Measurements from ENCODE around the gene COX4I1.
"Not testable (repeated sequence)": the region's sequence is repeated elsewhere in the genome, so short reads cannot be mapped to it uniquely, and the experiment has no call there.

COX4I1 gene

DNA sequence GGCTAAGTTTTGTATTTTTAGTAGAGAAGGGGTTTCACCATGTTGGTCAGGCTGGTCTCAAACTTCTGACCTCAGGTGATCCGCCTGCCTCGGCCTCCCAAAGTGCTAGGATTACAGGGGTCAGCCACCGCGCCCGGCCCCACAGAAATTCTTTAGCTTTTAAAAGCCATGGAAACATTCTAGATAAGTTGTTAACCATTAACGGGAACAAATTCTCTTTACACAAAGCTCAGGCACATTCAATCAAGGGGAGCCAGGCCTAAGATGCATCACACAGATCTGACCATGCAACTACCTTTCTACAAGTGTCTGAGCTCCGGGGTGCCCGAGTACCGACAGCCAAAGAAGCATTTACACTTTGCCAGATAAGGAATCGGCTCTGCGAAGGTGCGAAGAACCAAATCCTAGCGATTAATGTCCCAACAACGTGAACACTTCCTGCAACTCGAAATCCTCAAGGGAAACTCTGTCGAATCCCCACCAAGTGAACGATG lies 1.2 kb upstream of the COX4I1 start:
- no peak for DNase-seq (ENCODE audit: low read depth in 2 of 3, low spot score in 1 of 3)

DNA sequence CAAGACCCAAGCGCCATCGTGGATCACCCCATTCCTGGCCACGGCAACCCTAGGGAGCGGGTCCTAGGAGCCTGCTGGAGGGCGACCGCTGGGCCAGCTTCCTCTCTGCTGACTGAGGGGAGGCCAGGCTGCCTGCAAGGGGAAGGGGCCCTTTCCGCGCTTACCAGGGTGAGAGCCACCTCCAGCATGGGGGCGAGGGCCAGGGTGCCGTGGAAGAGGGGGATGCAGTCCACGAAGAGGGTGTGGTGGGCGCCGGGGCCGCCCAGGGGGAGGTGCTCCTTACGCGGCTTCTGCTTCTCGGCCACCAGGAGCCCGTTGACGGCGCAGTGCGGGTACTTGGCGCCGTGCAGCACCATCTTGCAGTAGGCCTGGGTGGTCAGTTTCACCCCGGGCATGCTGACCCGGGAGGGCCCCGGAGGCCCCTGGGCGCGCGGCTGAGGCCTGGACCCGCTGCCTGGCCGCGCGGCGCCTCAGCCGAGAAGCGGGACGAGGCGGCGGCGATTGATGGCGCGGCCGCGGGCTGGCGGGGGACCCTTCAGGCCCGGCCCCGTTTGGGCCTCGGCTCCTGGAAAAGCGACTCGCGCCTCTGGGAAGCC lies 496 bp upstream of the COX4I1 start:
- DNase-seq (ENCODE audit: low read depth in 2 of 3, low spot score in 1 of 3): peak in 2 of 3 donors; percentile 11 to 15

DNA sequence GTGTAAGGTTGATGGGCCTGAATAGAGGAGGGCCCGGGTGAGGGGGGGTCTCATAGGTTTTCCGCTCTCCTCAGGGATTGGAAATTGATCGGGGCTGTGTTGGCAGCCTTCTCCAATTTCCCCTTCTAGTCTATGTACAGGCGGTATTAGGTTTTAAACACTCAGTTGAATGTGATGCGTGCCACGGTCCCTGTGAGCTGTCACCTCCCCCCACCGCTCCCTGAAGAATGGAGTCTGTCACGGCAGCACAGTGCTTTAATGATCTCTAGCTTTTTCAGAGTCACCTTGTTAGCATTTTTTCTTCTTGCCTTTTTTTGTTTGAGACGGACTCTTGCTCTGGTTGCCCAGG lies 800 bp downstream of the COX4I1 start:
- peak in 1 of 3 donors; percentile 15 for DNase-seq (ENCODE audit: low read depth in 2 of 3, low spot score in 1 of 3)

DNA sequence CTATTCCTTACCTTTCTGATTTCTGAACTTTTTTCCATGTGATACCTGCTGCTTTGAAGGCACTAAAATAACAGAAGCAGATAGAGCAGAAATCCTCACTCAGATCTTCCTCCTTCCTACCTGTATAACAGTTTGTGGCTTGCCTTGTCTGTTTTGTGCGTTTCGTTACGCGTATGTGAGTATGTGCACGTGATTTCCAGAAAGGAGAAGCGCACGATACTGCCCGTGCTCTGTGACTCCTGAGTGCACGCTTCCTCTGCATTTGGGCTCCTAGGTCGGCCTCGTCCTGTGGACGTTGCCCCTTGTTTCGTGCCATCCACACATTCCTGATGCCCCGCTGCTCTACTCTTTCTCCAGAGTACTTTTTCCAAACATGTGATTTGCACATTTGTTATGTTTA lies 4.1 kb downstream of the COX4I1 start:
- DNase-seq (ENCODE audit: low read depth in 2 of 3, low spot score in 1 of 3): no peak

DNA sequence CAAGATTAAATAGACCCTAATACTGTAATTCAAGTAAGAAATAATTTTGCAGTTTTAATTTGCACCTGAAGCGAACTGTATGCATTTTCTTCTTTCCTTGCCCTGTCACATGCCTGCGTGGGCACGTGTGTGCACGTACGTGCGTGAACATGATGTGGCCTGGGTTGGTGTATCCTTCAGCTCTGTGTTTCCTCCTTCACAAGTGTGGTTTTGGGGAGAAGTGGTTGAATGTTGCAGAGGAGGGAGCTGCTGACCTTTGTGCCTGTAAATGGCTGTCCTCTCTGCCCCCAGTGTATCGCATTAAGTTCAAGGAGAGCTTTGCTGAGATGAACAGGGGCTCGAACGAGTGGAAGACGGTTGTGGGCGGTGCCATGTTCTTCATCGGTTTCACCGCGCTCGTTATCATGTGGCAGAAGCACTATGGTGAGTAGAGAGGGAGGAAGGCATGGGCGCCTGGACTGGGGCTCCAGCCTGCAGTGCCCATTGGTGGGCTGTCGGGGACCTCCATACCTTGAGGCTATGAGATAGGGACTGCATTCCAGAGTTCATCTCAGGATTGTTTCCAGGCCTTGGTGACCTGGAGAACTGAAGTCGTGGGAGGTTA lies 6.0 kb downstream of the COX4I1 start:
- DNase-seq (ENCODE audit: low read depth in 2 of 3, low spot score in 1 of 3): no peak

DNA sequence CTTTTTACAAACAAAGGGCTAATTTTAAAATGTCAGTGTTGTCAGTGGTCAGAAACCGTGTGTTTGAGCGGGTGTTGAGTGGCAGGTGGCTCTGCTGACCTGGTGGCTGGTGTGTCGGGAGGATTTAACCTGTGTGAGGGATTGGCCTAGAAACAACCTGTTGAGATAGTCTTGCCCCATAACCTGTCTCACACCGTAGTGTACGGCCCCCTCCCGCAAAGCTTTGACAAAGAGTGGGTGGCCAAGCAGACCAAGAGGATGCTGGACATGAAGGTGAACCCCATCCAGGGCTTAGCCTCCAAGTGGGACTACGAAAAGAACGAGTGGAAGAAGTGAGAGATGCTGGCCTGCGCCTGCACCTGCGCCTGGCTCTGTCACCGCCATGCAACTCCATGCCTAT lies 7.0 kb downstream of the COX4I1 start:
- no peak for DNase-seq (ENCODE audit: low read depth in 2 of 3, low spot score in 1 of 3)

DNA sequence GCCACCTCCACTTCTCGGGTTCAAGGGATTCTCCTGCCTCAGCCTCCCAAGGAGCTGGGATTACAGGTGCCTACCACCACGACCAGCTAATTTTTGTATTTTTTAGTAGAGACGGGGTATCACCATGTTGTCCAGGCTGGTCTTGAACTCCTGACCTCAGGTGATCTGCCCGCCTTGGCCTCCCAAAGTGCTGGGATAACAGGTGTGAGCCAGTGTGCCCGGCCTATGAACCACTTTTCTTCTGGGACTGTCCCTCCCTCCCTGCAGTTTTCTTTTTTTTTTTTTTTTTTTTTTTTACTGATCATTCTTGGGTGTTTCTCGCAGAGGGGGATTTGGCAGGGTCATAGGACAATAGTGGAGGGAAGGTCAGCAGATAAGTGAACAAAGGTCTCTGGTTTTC lies 7.8 kb downstream of the COX4I1 start:
- DNase-seq (ENCODE audit: low read depth in 2 of 3, low spot score in 1 of 3): not testable (repeated sequence)

DNA sequence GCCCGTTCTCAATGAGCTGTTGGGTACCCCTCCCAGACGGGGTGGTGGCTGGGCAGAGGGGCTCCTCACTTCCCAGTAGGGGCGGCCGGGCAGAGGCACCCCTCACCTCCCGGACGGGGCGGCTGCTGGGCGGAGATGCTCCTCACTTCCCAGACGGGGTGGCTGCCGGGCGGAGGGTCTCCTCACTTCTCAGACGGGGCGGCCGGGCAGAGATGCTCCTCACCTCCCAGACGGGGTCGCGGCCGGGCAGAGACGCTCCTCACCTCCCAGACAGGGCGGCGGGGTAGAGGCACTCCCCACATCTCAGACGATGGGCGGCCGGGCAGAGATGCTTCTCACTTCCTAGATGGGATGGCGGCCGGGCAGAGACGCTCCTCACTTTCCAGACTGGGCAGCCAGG lies 8.6 kb downstream of the COX4I1 start:
- not testable (repeated sequence) for DNase-seq (ENCODE audit: low read depth in 2 of 3, low spot score in 1 of 3)

DNA sequence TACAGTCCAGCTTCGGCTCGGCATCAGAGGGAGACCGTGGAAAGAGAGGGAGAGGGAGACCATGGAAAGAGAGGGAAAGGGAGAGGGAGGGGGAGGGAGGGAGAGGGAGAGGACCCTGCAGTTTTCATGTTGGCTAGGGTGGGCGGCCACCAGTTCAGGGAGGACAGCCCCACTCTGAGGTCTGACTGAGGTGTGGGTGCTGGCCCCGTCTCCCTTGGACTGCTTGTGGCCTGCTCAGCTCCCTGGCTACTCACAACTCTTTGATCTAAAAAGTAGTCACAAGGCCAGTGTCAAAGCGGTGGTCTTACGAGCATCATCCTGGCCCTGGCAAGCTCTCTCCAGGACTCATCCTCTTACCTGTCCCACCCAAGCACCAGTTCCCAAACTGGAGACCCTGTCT lies 9.4 kb downstream of the COX4I1 start:
- no peak for DNase-seq (ENCODE audit: low read depth in 2 of 3, low spot score in 1 of 3)

DNA sequence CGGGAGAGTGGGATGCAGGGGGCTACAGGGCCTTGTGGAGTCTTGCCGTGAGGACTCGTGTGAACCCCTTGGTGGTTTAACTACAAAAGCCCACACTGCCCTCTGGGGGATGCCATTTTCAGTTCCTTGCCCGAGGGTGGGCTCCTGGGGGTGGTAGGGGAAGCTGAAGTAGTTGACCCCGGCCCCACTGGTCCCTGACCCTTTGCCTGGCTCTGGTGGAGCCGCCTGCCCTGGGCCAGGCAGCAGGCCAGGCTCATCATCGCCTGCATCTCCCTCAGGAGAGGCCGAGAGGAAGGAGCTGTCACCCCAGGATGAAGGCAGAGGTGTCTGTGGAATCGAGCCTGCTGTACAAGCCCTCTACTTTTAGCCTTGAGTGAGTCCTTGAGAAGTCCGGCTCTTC lies 10.2 kb downstream of the COX4I1 start:
- DNase-seq (ENCODE audit: low read depth in 2 of 3, low spot score in 1 of 3): no peak

DNA sequence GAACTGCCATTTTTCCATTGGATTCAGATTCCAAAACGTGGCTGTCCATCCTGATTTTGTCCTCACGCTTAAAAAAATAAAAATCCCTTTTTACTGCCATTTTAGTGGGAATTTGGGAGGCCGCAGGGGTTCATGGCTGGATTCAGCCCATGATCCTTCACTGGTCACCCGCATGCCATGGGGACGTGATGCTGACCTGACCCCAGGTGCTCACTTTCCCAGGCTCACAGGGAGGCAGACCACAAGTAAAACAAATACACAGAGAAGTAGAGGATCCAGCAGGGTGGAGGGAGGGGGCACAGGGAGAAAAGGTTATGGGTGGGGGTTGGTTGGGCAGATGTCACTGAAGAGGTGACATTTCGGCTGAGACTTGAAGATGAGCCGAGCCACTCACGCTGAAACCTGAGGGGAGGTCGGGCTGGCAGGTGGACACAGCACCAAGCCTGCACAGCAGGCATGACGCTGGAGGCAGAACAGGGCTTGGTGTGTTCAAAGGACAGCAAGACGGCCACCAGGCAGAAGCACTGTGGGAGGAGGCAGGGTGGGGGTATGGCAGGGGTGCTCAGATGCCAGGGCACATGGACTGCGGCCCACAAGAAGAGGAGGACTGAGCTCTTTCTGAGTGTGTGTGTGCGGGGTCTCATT lies 10.7 kb downstream of the COX4I1 start:
- DNase-seq (ENCODE audit: low read depth in 2 of 3, low spot score in 1 of 3): no peak

DNA sequence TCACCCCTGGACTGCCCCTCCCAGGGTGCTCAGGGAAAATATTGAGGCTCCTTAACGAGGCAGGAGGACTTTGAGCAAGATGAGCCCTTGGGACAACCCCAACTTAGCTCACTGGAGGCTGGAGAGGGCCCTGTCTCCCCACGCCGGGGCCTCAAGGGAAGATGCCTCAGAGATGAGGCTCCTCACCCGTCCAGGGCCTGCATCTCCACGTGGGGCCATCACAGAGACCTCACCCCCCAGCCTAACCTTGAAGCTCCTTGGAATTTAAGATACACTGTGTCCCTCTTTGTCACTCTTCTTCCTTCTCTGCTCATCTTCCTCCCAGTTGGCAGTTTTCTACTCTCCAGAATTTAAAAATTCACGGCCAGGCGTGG lies 11.2 kb downstream of the COX4I1 start:
- DNase-seq (ENCODE audit: low read depth in 2 of 3, low spot score in 1 of 3): no peak

DNA sequence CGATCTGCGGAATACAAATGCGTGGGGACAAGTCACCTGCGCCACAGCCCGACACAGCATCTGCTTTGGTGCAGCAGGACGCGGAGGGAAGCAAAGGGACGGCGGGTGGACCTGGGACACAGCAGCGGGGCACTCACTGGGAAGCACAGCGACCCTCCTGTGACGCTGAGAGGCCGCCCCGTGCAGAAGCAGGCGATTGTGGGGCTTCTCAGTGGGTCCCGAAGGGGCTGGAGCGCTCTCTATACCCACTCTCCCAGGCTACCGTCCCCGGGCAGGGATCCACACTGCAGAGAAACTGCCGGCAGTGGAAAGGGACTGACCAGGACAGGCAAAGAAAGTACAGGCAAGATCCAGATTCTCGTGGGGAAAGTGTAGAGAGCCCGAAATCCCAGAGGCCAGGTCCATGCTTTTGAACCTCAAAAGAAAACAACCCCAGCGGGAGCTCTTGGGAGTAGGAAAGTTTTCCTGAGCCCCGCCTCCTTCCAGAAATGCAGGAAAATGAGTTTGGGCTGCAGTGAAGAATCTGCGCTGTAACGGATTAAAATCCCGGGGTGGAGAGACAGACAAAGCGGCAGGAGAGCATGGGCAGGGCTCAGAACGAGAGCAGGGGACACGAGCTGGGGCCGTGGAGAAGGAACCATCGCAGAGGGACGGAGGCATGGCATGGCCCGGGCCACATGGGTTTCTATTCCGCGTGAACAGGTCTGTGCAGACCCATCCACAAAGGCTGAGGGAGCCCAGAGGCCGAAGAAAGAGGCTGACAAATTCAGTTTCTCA lies 12.7 kb downstream of the COX4I1 start:
- DNase-seq (ENCODE audit: low read depth in 2 of 3, low spot score in 1 of 3): no peak

DNA sequence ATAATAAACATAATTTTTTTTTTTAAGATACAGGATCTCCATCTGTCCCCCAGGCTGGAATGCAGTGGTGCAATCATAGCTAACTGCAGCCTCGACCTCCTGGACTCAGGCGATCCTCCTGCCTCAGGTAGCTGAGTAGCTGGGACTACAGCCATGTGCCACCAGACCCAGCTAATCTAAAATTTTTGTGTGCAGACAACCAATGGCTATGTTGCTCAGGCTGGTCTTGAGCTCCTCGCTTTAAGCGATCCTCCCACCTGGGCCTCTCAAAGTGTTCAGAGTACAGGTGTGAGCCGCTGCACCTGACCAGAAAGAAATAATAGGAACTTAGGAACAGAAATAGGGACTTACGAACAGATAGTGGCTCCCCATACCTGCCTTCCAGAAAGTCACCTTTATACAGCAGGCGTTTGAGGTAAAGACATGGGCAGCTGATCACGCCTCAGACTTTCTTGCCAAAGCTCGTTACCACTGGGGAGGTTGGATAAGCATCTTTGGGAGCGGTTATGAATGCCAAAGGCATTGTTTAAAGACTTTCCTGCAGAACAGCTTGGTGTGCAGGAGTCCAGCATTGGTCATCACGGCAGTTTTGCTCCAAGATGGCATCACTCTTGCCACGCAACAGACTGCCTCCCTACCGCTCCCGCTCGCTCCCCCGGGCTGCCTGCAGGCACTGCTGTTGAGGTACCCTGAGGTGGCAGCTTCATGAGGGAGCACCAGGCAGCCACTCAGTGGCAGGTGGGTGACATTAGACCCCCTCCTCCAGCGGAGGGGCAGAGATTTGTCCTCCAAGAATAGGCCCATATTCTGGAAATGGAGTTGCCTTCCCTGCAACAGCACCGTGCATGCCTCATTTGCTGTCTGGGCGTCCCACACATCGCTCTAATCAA lies 13.6 kb downstream of the COX4I1 start:
- DNase-seq (ENCODE audit: low read depth in 2 of 3, low spot score in 1 of 3): no peak

DNA sequence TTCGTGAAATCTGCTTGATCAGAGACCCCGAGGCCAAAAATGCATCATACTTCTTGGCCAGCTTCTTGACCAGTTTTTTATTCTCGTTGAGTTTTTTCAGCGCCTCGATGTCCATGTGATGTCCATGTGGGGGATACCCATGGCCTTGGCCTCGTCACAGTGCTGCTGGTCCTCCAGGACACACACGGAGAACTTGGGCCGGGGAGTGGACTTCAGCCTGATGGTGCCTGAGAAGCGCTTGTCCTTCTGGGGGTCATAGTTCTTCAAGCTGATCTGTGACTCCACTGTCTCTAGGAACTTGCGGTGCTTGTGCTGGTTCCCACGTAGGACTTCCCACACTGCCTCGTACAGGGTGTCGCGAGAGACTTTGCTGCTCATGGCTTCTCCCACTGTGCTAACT lies 16.7 kb downstream of the COX4I1 start:
- no peak for DNase-seq (ENCODE audit: low read depth in 2 of 3, low spot score in 1 of 3)

DNA sequence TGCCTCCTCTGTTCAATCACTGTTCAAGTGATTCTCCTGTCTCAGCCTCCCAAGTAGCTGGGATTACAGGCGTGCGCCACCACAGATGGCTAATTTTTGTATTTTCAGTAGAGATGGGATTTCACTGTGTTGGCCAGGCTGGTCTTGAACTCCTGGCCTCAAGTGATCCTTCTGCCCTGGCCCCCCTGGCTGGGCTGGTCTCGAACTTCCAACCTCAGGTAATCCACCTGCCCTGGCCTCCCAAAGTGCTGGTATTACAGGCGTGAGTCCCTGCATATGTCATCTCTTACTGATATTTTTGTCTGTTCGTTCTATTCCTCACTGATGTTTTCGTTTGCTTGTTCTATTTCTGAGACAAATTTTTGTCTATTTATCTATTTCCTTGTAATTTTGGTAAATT lies 17.7 kb downstream of the COX4I1 start:
- not testable (repeated sequence) for DNase-seq (ENCODE audit: low read depth in 2 of 3, low spot score in 1 of 3)

DNA sequence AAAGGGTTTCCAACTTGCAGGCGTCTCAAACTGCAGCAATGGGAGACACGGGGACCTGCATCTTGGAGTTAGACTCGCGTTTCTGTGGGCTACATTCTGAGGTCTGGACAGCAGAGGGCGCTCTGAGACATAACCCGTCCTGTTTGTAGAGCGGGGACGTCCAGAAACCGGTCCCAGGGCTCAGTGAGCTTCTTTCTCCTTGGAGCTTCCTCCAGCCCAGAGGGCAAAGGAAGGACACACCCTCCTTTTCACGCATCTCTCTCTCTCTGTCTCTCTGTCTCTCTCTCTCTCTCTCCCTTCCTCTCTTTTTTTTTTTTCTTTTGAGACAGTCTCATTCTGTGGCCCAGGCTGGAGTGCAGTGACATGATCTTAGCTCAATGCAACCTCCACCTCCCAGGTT lies 19.8 kb downstream of the COX4I1 start:
- peak; percentile 80 to 93 (median 81) for DNase-seq (ENCODE audit: low read depth in 2 of 3, low spot score in 1 of 3)

DNA sequence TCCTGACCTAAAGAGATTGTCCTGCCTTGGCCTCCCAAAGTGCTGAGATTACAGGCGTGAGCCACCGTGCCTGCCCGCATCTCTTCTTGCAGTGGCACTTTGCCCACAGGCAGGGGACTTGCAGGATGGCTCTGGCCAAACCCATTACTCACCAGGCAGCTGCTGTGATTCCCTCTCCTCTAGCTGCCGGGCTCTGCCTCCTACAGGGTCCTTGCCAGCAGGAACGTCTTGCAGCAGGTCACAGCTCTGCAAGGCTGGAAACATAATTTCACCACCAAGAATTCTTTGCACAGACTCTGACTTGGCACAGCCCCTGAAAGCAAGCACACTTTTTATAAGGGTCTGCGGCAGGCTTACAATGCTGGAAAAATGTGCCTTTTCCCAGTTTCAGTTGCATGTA lies 20.3 kb downstream of the COX4I1 start:
- no peak for DNase-seq (ENCODE audit: low read depth in 2 of 3, low spot score in 1 of 3)

DNA sequence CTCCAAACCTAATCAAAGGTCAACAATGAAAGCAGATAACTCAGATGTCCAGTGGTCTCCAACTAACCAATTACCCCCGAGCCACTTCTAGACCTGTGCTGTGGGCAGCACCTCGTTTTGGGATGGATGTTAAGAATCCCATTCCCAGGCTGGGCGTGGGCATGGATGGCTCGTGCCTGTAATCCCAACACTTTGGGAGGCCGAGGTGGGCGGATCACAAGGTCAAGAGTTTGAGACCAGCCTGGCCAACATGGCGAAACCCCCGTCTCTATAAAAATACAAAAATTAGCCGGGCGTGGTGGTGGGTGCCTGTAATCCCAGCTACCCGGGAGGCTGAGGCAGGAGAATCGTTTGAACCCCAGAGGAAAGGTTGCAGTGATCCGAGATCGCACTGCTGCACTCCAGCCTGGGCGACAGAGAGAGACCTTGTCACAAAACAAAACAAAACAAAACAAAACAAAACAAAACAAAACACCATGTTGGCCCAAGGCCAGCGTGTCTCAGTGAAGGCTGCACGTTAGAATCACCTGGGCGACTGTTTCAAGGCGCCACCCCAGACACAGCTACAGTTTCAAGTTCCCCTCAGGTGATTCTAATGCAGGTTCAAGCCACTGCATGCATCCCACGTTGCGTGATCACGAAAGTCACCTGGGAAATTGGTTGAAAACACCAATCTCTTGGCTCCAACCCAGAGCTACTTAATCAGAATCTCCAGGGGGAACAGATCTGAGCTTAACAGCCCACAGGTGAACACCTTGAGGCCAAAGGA lies 21.3 kb downstream of the COX4I1 start:
- DNase-seq (ENCODE audit: low read depth in 2 of 3, low spot score in 1 of 3): no peak

DNA sequence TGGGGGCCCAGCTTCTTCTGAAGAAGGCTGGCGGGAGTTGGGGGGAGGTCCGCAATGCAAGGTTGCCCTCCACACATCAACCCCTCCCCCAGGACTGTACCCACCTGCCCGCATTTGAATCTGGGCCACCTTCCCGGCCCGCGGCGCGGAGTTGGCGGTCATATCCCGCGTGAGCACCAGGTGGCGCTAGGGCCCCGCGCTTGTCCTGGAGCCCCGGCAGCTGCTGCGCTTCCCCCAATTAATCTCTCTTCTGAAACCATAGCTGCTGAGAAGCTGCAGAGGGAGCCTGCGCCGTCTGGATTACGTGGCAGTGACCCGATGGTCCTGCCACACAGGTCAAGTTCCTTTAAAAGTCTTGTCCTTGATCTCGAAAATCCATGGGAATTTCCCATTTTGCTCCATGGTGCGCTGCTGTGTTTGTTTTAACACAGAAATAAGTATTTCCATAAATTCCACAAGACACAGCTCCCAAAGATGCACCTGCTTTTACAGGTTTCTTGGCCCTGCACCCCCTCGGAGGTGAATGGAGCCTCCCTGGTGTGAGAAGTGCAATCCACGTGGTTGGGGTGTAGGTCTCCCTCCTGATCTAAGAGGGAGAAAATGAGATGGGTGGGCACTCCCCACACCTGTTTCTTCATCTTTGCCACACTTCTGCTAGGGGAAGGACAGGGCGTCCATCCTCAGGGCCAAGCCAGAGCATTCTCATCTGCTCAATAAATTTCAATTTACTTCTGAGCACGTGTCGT lies 22.1 kb downstream of the COX4I1 start:
- DNase-seq (ENCODE audit: low read depth in 2 of 3, low spot score in 1 of 3): peak; percentile 69 to 91 (median 71)

Measured in stimulated activated CD4-positive, alpha-beta T cell treated with anti-CD3 and anti-CD28 coated beads, Interleukin-12 subunit alpha, Interleukin-12 subunit beta, amount 100 ng/mL, for 48 hours (primary cell).